ENCODE data around the gene GABARAP.
"Not testable (repeated sequence)": the region's sequence is repeated elsewhere in the genome, so short reads cannot be mapped to it uniquely, and the experiment has no call there.

The GABARAP gene

GRCh38 chr17:7250695-7251627 lies 8.7 kb upstream of the GABARAP start:
- Histone ChIP-seq H3K9me3 (ENCODE audit: control insufficient read depth, insufficient read depth, low read length) (no peaks in the 10 kb centered on the region), H3K4me1 (ENCODE audit: control insufficient read depth, insufficient read depth, low read length) (no peaks in the 10 kb centered on the region), H3K36me3 (ENCODE audit: control insufficient read depth, insufficient read depth, low read length) (peaks cover 3% of the 10 kb centered on the region; the same call in 1 of the 2 replicates), H3K4me3 (ENCODE audit: low read length) (peak overlapping the region; percentile 87), H3K27me3 (ENCODE audit: control insufficient read depth, insufficient read depth, low read length) (no peaks in the 10 kb centered on the region), H3K27ac (ENCODE audit: low read length) (no peak overlapping the region)
- no peak for DNase-seq (ENCODE audit: low read depth, low spot score)
- WGBS (ENCODE audit: insufficient coverage, insufficient read length) = no CpG with 5 or more reads among the region's 55 CpGs

GRCh38 chr17:7249830-7250229 lies 7.6 kb upstream of the GABARAP start:
- Histone ChIP-seq H3K4me3 (ENCODE audit: low read length) (no peak overlapping the region), H3K9me3 (ENCODE audit: control insufficient read depth, insufficient read depth, low read length) (no peaks in the 10 kb centered on the region), H3K4me1 (ENCODE audit: control insufficient read depth, insufficient read depth, low read length) (no peaks in the 10 kb centered on the region), H3K36me3 (ENCODE audit: control insufficient read depth, insufficient read depth, low read length) (peaks cover 3% of the 10 kb centered on the region; the same call in 1 of the 2 replicates), H3K27me3 (ENCODE audit: control insufficient read depth, insufficient read depth, low read length) (no peaks in the 10 kb centered on the region), H3K27ac (ENCODE audit: low read length) (no peak overlapping the region)
- DNase-seq (ENCODE audit: low read depth, low spot score) = no peak
- WGBS (ENCODE audit: insufficient coverage, insufficient read length) = no CpG with 5 or more reads among the region's 7 CpGs

GRCh38 chr17:7249214-7249613 lies 7.0 kb upstream of the GABARAP start:
- Histone ChIP-seq H3K27me3 (ENCODE audit: control insufficient read depth, insufficient read depth, low read length) (no peaks in the 10 kb centered on the region), H3K4me3 (ENCODE audit: low read length) (no peak overlapping the region), H3K4me1 (ENCODE audit: control insufficient read depth, insufficient read depth, low read length) (no peaks in the 10 kb centered on the region), H3K27ac (ENCODE audit: low read length) (no peak overlapping the region), H3K36me3 (ENCODE audit: control insufficient read depth, insufficient read depth, low read length) (no peaks in the 10 kb centered on the region; the same call in 1 of the 2 replicates), H3K9me3 (ENCODE audit: control insufficient read depth, insufficient read depth, low read length) (no peaks in the 10 kb centered on the region)
- DNase-seq (ENCODE audit: low read depth, low spot score) = no peak
- no CpG with 5 or more reads among the region's 6 CpGs for WGBS (ENCODE audit: insufficient coverage, insufficient read length)

- Histone ChIP-seq H3K27me3 (ENCODE audit: control insufficient read depth, insufficient read depth, low read length) (no peaks in the 10 kb centered on the region), H3K27ac (ENCODE audit: low read length) (no peak overlapping the region)
- no CpG with 5 or more reads among the region's 4 CpGs for WGBS (ENCODE audit: insufficient coverage, insufficient read length)
These were observed 6.5 kb upstream of the GABARAP start for GRCh38 chr17:7248796-7249195.

GRCh38 chr17:7246779-7247178 lies 4.5 kb upstream of the GABARAP start:
- Histone ChIP-seq H3K27ac (ENCODE audit: low read length) (no peak overlapping the region), H3K36me3 (ENCODE audit: control insufficient read depth, insufficient read depth, low read length) (peaks cover 4% of the 10 kb centered on the region; the same call in 1 of the 2 replicates)
- no CpG with 5 or more reads among the region's 5 CpGs for WGBS (ENCODE audit: insufficient coverage, insufficient read length)

More at GRCh38 chr17:7248796-7249195, 6.5 kb upstream of the GABARAP start:
- H3K4me3 ChIP-seq (ENCODE audit: low read length) = no peak overlapping the region
- peaks cover 3% of the 10 kb centered on the region; the same call in 1 of the 2 replicates for H3K36me3 ChIP-seq (ENCODE audit: control insufficient read depth, insufficient read depth, low read length)
- H3K4me1 ChIP-seq (ENCODE audit: control insufficient read depth, insufficient read depth, low read length) = no peaks in the 10 kb centered on the region
- no peak for DNase-seq (ENCODE audit: low read depth, low spot score)
- H3K9me3 ChIP-seq (ENCODE audit: control insufficient read depth, insufficient read depth, low read length) = no peaks in the 10 kb centered on the region

GRCh38 chr17:7243838-7244237 lies 1.6 kb upstream of the GABARAP start:
- DNase-seq (ENCODE audit: low read depth, low spot score); H3K36me3 ChIP-seq (ENCODE audit: control insufficient read depth, insufficient read depth, low read length); H3K27me3 ChIP-seq (ENCODE audit: control insufficient read depth, insufficient read depth, low read length); H3K4me3 ChIP-seq (ENCODE audit: low read length); H3K27ac ChIP-seq (ENCODE audit: low read length); H3K4me1 ChIP-seq (ENCODE audit: control insufficient read depth, insufficient read depth, low read length); H3K9me3 ChIP-seq (ENCODE audit: control insufficient read depth, insufficient read depth, low read length): not testable (repeated sequence)
- WGBS (ENCODE audit: insufficient coverage, insufficient read length) = no CpG with 5 or more reads among the region's 10 CpGs

More at GRCh38 chr17:7246779-7247178, 4.5 kb upstream of the GABARAP start:
- no peaks in the 10 kb centered on the region for H3K4me1 ChIP-seq (ENCODE audit: control insufficient read depth, insufficient read depth, low read length)
- H3K9me3 ChIP-seq (ENCODE audit: control insufficient read depth, insufficient read depth, low read length) = no peaks in the 10 kb centered on the region
- H3K27me3 ChIP-seq (ENCODE audit: control insufficient read depth, insufficient read depth, low read length) = no peaks in the 10 kb centered on the region
- DNase-seq (ENCODE audit: low read depth, low spot score) = no peak
- no peak overlapping the region for H3K4me3 ChIP-seq (ENCODE audit: low read length)

- no peaks in the 10 kb centered on the region for H3K27me3 ChIP-seq (ENCODE audit: control insufficient read depth, insufficient read depth, low read length)
- no peak overlapping the region for H3K27ac ChIP-seq (ENCODE audit: low read length)
- H3K9me3 ChIP-seq (ENCODE audit: control insufficient read depth, insufficient read depth, low read length) = no peaks in the 10 kb centered on the region
- no CpG with 5 or more reads among the region's 2 CpGs for WGBS (ENCODE audit: insufficient coverage, insufficient read length)
- H3K4me1 ChIP-seq (ENCODE audit: control insufficient read depth, insufficient read depth, low read length) = no peaks in the 10 kb centered on the region; the same call in 1 of the 2 replicates
- no peak for DNase-seq (ENCODE audit: low read depth, low spot score)
- H3K36me3 ChIP-seq (ENCODE audit: control insufficient read depth, insufficient read depth, low read length) = peaks cover 4% of the 10 kb centered on the region; the same call in 1 of the 2 replicates
- peak overlapping the region; percentile 13; the same call in 1 of the 2 replicates for H3K4me3 ChIP-seq (ENCODE audit: low read length)
These were observed 1.1 kb upstream of the GABARAP start for GRCh38 chr17:7243453-7243729.

GRCh38 chr17:7242717-7243452 lies 636 bp upstream of the GABARAP start:
- DNase-seq (ENCODE audit: low read depth, low spot score) = no peak
- Histone ChIP-seq H3K36me3 (ENCODE audit: control insufficient read depth, insufficient read depth, low read length) (peaks cover 4% of the 10 kb centered on the region; the same call in 1 of the 2 replicates), H3K27ac (ENCODE audit: low read length) (no peak overlapping the region), H3K9me3 (ENCODE audit: control insufficient read depth, insufficient read depth, low read length) (no peaks in the 10 kb centered on the region), H3K4me3 (ENCODE audit: low read length) (peak overlapping the region; percentile 84; the same call in 1 of the 2 replicates), H3K4me1 (ENCODE audit: control insufficient read depth, insufficient read depth, low read length) (no peaks in the 10 kb centered on the region; the same call in 1 of the 2 replicates), H3K27me3 (ENCODE audit: control insufficient read depth, insufficient read depth, low read length) (no peaks in the 10 kb centered on the region)
- no CpG with 5 or more reads among the region's 49 CpGs for WGBS (ENCODE audit: insufficient coverage, insufficient read length)

GRCh38 chr17:7241090-7241733 lies 1.0 kb downstream of the GABARAP start:
- H3K27me3 ChIP-seq (ENCODE audit: control insufficient read depth, insufficient read depth, low read length) = no peaks in the 10 kb centered on the region
- H3K4me3 ChIP-seq (ENCODE audit: low read length) = peak overlapping the region; percentile 84; the same call in 1 of the 2 replicates
- H3K36me3 ChIP-seq (ENCODE audit: control insufficient read depth, insufficient read depth, low read length) = peaks cover 11% of the 10 kb centered on the region
- H3K4me1 ChIP-seq (ENCODE audit: control insufficient read depth, insufficient read depth, low read length) = no peaks in the 10 kb centered on the region; the same call in 1 of the 2 replicates
- no peak overlapping the region for H3K27ac ChIP-seq (ENCODE audit: low read length)
- no peak for DNase-seq (ENCODE audit: low read depth, low spot score)
- no peaks in the 10 kb centered on the region for H3K9me3 ChIP-seq (ENCODE audit: control insufficient read depth, insufficient read depth, low read length)
- WGBS (ENCODE audit: insufficient coverage, insufficient read length) = no CpG with 5 or more reads among the region's 9 CpGs

- peaks cover 19% of the 10 kb centered on the region for H3K36me3 ChIP-seq (ENCODE audit: control insufficient read depth, insufficient read depth, low read length)
- no peak for DNase-seq (ENCODE audit: low read depth, low spot score)
- no peaks in the 10 kb centered on the region; the same call in 1 of the 2 replicates for H3K4me1 ChIP-seq (ENCODE audit: control insufficient read depth, insufficient read depth, low read length)
- no peak overlapping the region for H3K27ac ChIP-seq (ENCODE audit: low read length)
- H3K27me3 ChIP-seq (ENCODE audit: control insufficient read depth, insufficient read depth, low read length) = no peaks in the 10 kb centered on the region
- H3K4me3 ChIP-seq (ENCODE audit: low read length) = no peak overlapping the region
- WGBS (ENCODE audit: insufficient coverage, insufficient read length) = no CpG with 5 or more reads among the region's 4 CpGs
- no peaks in the 10 kb centered on the region for H3K9me3 ChIP-seq (ENCODE audit: control insufficient read depth, insufficient read depth, low read length)
These were observed 1.9 kb downstream of the GABARAP start for GRCh38 chr17:7240375-7240774.

Measured in iPS DF 6.9 (cell line).